Fibroblast of lung (primary cell): Measurements from ENCODE around the gene KLHL42. TPM values are rescaled to one million over a fixed set of nuclear protein-coding genes. Genes with fewer than 3 reads are reported as not detected.
"Not testable (repeated sequence)": the region's sequence is repeated elsewhere in the genome, so short reads cannot be mapped to it uniquely, and the experiment has no call there.

Experiments used
- DNase-seq, 2 donors: peaks; one replicate each; pipeline versions ENCODE4 v3.0.0 to v3.0.0-alpha.2; 2010; ENCODE audit warnings: low read depth in 2 of 2
- H2AFZ ChIP-seq: 2 replicates; pipeline ENCODE4 v1.5.1; 2012; ENCODE audit warnings: low read length, control low read depth, inconsistent platforms
- H3K27ac ChIP-seq: 2 replicates; pipeline ENCODE4 v1.5.1; 2011; ENCODE audit warnings: low read length, control low read depth; ENCODE audit not compliant: insufficient read depth
- H3K27me3 ChIP-seq: 2 replicates; pipeline ENCODE4 v1.5.1; 2011; ENCODE audit warnings: mild to moderate bottlenecking, low read length; ENCODE audit not compliant: control insufficient read depth, insufficient read depth
- H3K36me3 ChIP-seq: 2 replicates; pipeline ENCODE4 v1.5.1; 2011; ENCODE audit warnings: low read length; ENCODE audit not compliant: control insufficient read depth, insufficient read depth
- H3K4me1 ChIP-seq: 2 replicates; pipeline ENCODE4 v1.5.1; 2011; ENCODE audit warnings: low read length; ENCODE audit not compliant: control insufficient read depth, insufficient read depth; ENCODE audit errors: extremely low read depth
- H3K4me2 ChIP-seq: 2 replicates; pipeline ENCODE4 v1.5.1; 2011; ENCODE audit warnings: low read length, control low read depth; ENCODE audit not compliant: insufficient read depth; ENCODE audit errors: extremely low read depth
- H3K4me3 ChIP-seq, 4 experiments: fragments of 200-600 bp in 1 of 4; sonication (generic) in 1 of 4; replicated peaks in 1 of 4; 2 replicates each; pipeline ENCODE4 v1.5.1; 2011 to 2016; ENCODE audit warnings: low read length in 4 of 4, low read depth in 3 of 4, mild to moderate bottlenecking in 3 of 4, control low read depth in 2 of 4, inconsistent platforms in 1 of 4, mixed read lengths in 1 of 4; ENCODE audit not compliant: insufficient read depth in 1 of 4; ENCODE audit errors: control extremely low read depth in 1 of 4
- H3K79me2 ChIP-seq: 2 replicates; pipeline ENCODE4 v1.5.1; 2012; ENCODE audit warnings: mild to moderate bottlenecking, low read length, inconsistent platforms; ENCODE audit not compliant: control insufficient read depth, insufficient read depth
- H3K9ac ChIP-seq: 2 replicates; pipeline ENCODE4 v1.5.1; 2011; ENCODE audit warnings: mild to moderate bottlenecking, low read length, control low read depth; ENCODE audit not compliant: insufficient read depth
- H3K9me3 ChIP-seq: 2 replicates; pipeline ENCODE4 v1.5.1; 2012; ENCODE audit warnings: low read depth, low read length; ENCODE audit not compliant: control insufficient read depth, insufficient read depth
- H4K20me1 ChIP-seq: 2 replicates; pipeline ENCODE4 v1.5.1; 2011; ENCODE audit warnings: low read length; ENCODE audit not compliant: control insufficient read depth, insufficient read depth; ENCODE audit errors: extremely low read depth
- CTCF ChIP-seq, 2 donors: IDR thresholded peaks in 1 of 2; conservative IDR thresholded peaks in 1 of 2; 1 replicate in 1 of 2; 2 replicates in 1 of 2; pipeline ENCODE4 v1.5.1; 2011 to 2012; ENCODE audit warnings: low read length in 2 of 2, control low read depth in 1 of 2, inconsistent platforms in 1 of 2, low read depth in 1 of 2, mild to moderate bottlenecking in 1 of 2
- EZH2 ChIP-seq: IDR thresholded peaks from 2 replicates; pipeline ENCODE4 v1.5.1; 2012; ENCODE audit warnings: low read length, control low read depth, mild to moderate bottlenecking; ENCODE audit errors: missing control alignments
- polyA plus RNA-seq, 2 donors: library from polyadenylated mRNA; depleted of rRNA in 1 of 2; stranded (reverse) in 1 of 2; unstranded in 1 of 2; fragments of >200 nt; gene quantifications; 2 replicates each; pipeline ENCODE4 v1.2.1, GENCODE V29; 2011 to 2012; ENCODE audit warnings: missing spikeins in 1 of 2
- total RNA-seq: library from RNA; depleted of rRNA; stranded (reverse); fragments of >200 nt; gene quantifications from 2 replicates; pipeline ENCODE4 v1.2.1, GENCODE V29; 2014

KLHL42 gene
- total and polyA plus RNA-seq, 2 donors (not counting 1 experiment from before 2014, with no cell fraction given) = 16.6 to 25.3 TPM

DNA sequence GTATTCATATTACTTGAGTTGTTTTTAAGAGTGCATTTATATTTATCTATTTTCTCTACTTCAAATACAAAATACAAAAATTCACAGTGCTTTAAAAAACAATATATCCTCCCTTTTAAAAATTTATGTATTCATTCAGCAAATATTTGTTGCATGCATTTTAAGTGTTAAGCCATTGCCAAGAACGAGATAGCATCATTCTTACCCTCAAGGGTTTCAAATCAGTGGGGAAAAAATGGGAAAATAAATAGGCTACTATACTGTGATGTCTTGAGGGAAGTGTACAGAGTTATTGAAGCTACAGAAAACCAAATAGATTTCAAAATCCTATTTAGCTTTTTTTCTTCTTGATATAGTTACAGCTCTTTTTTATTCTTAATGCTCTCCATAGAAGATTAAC, 46.2 kb upstream of the KLHL42 start:
- no peaks in the 10 kb centered on the region for H3K79me2 ChIP-seq
- H3K9ac ChIP-seq = no peak overlapping the region
- H3K4me1 ChIP-seq = no peaks in the 10 kb centered on the region
- no peaks in the 10 kb centered on the region for H3K9me3 ChIP-seq
- no peak overlapping the region for H3K4me3 ChIP-seq
- H3K4me2 ChIP-seq = no peak overlapping the region
- TF ChIP-seq CTCF (conservative IDR thresholded peaks at IDR 0.05 in 1 of 2, IDR thresholded peaks at IDR 0.05 in 1 of 2; ENCODE audit: low read depth in 1 of 2, low read length in 2 of 2) (no peak), EZH2 (no peak)
- H3K27ac ChIP-seq = no peak overlapping the region
- no peaks in the 10 kb centered on the region for H3K36me3 ChIP-seq
- no peaks in the 10 kb centered on the region for H3K27me3 ChIP-seq
- no peaks in the 10 kb centered on the region for H4K20me1 ChIP-seq
- no peak for DNase-seq
- no peak overlapping the region for H2AFZ ChIP-seq

GRCh38 chr12:27734321-27734720, 45.7 kb upstream of the KLHL42 start:
- not testable (repeated sequence) for H2AFZ ChIP-seq, DNase-seq, H3K79me2 ChIP-seq, H3K9me3 ChIP-seq, H3K27me3 ChIP-seq, H3K4me1 ChIP-seq, H3K4me3 ChIP-seq, H3K9ac ChIP-seq, H4K20me1 ChIP-seq, H3K36me3 ChIP-seq, H3K27ac ChIP-seq, H3K4me2 ChIP-seq

- Histone ChIP-seq H3K4me1 (peaks cover 4% of the 10 kb centered on the region), H2AFZ (no peak overlapping the region), H3K27me3 (no peaks in the 10 kb centered on the region), H3K4me2 (no peak overlapping the region), H3K36me3 (peaks cover 4% of the 10 kb centered on the region), H3K4me3 (no peak overlapping the region), H3K27ac (no peak overlapping the region), H3K79me2 (no peaks in the 10 kb centered on the region), H4K20me1 (no peaks in the 10 kb centered on the region), H3K9ac (no peak overlapping the region), H3K9me3 (no peaks in the 10 kb centered on the region)
- DNase-seq = no peak
- no peak for TF ChIP-seq CTCF (conservative IDR thresholded peaks at IDR 0.05 in 1 of 2, IDR thresholded peaks at IDR 0.05 in 1 of 2; ENCODE audit: low read depth in 1 of 2, low read length in 2 of 2)
- no peak for TF ChIP-seq EZH2
These were observed 36.4 kb upstream of the KLHL42 start for GRCh38 chr12:27743601-27744000.

DNA sequence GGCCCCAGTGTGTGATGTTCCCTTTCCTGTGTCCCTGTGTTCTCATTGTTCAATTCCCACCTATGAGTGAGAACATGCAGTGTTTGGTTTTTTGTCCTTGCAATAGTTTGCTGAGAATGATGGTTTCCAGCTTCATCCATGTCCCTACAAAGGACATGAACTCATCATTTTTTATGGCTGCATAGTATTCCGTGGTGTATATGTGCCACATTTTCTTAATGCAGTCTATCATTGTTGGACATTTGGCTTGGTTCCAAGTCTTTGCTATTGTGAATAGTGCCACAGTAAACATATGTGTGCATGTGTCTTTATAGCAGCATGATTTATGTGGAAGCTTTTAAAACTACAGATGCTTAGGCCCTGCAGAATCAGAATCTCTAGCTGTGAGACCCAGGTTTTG, 34.3 kb upstream of the KLHL42 start:
- not testable (repeated sequence) for H3K4me2 ChIP-seq, H3K36me3 ChIP-seq, H3K4me1 ChIP-seq, H3K4me3 ChIP-seq, DNase-seq, H2AFZ ChIP-seq, H3K9me3 ChIP-seq, H4K20me1 ChIP-seq, H3K27ac ChIP-seq, H3K79me2 ChIP-seq, H3K27me3 ChIP-seq, H3K9ac ChIP-seq
